GM12878 (cell line): ENCODE results near the gene AIF1L. TPM values are rescaled to one million over a fixed set of nuclear protein-coding genes. Genes with fewer than 3 reads are reported as not detected.

Source experiments
- ATAC-seq: fragments of 200-7000 bp; cut with Tn5 transposase; 3 replicates; pipeline ENCODE4 v1.9.1; 2020; ENCODE audit warnings: mild to moderate bottlenecking, moderate library complexity
- BruUV-seq: library from RNA; stranded (reverse); fragments of 400-500 nt; replicated peaks from 2 replicates; lab custom pipeline; 2021; lab: Mats Ljungman, UMichigan
- CTCF ChIA-PET: fragments of 300-600 bp; sonication (Branson Sonifier 250); formaldehyde crosslinking; extraction: SDS; loops from one replicate; lab custom pipeline; 2021; ENCODE audit warnings: inconsistent platforms; lab: Yijun Ruan, JAX
- POLR2A ChIA-PET: fragments of 350-600 bp; formaldehyde crosslinking; extraction: SDS; loops from one replicate; lab custom pipeline; 2021; ENCODE audit warnings: inconsistent platforms; lab: Charles Lee
- RAD21 ChIA-PET: fragments of 300-600 bp; sonication (Branson Sonifier 250); formaldehyde crosslinking; loops from one replicate; lab custom pipeline; 2023; ENCODE audit warnings: antibody characterized with exemption; ENCODE audit not compliant: unreplicated experiment; lab: Charles Lee
- SMC1A ChIA-PET: fragments of 300-600 bp; sonication (Branson Sonifier 250); formaldehyde crosslinking; loops from one replicate; lab custom pipeline; 2023; ENCODE audit not compliant: unreplicated experiment, uncharacterized antibody; lab: Charles Lee
- DNase-seq: peaks from one replicate; pipeline ENCODE4 v3.0.0-alpha.2; 2011; ENCODE audit warnings: low read depth, low spot score
- FAIRE-seq: peaks from 3 replicates; lab custom pipeline; 2011; peaks lifted over from hg19 to GRCh38; lab: Jason Lieb, UNC
- H2AFZ ChIP-seq: 2 replicates; pipeline ENCODE4 v1.6.0; 2011; ENCODE audit warnings: low read depth, low read length, control low read depth; ENCODE audit not compliant: control insufficient read depth
- H3K27ac ChIP-seq: 2 replicates; pipeline ENCODE4 v1.5.1; 2011; ENCODE audit warnings: control low read depth; ENCODE audit not compliant: control insufficient read depth, insufficient read depth
- H3K27me3 ChIP-seq, 2 experiments: replicated peaks in 1 of 2; 2 replicates each; pipeline versions ENCODE4 v1.6.0 to v1.6.1; 2011; ENCODE audit warnings: low read length in 1 of 2; ENCODE audit not compliant: control insufficient read depth in 2 of 2, insufficient read depth in 2 of 2
- H3K36me3 ChIP-seq, 2 experiments: 2 replicates each; pipeline ENCODE4 v1.5.1; 2011; ENCODE audit warnings: low read length in 1 of 2; ENCODE audit not compliant: control insufficient read depth in 2 of 2, insufficient read depth in 2 of 2
- H3K4me1 ChIP-seq: 2 replicates; pipeline ENCODE4 v1.6.1; 2011; ENCODE audit warnings: mild to moderate bottlenecking, low read length, moderate library complexity, mixed read lengths; ENCODE audit not compliant: control insufficient read depth, insufficient read depth
- H3K4me2 ChIP-seq: 2 replicates; pipeline ENCODE4 v1.6.0; 2011; ENCODE audit warnings: control low read depth; ENCODE audit not compliant: control insufficient read depth, insufficient read depth
- H3K4me3 ChIP-seq: fragments of 200-600 bp; sonication (generic); 2 replicates; pipeline ENCODE4 v1.5.1; 2016
- H3K79me2 ChIP-seq: 2 replicates; pipeline ENCODE4 v1.6.0; 2011; ENCODE audit warnings: low read length; ENCODE audit not compliant: control insufficient read depth, insufficient read depth
- H3K9ac ChIP-seq: 2 replicates; pipeline ENCODE4 v1.8.0; 2011; ENCODE audit warnings: low read length, control low read depth, mixed read lengths; ENCODE audit not compliant: control insufficient read depth, insufficient read depth
- H3K9me3 ChIP-seq: replicated peaks from 3 replicates; pipeline ENCODE4 v1.5.1; 2011; ENCODE audit warnings: mild to moderate bottlenecking, low read length; ENCODE audit not compliant: control insufficient read depth, insufficient read depth
- H4K20me1 ChIP-seq: 2 replicates; pipeline ENCODE4 v1.6.0; 2011; ENCODE audit not compliant: control insufficient read depth, insufficient read depth
- ATF7 ChIP-seq: fragments of 450-650 bp; IDR thresholded peaks from 2 replicates; pipeline ENCODE4 v1.6.1; 2016; ENCODE audit warnings: low read depth, mild to moderate bottlenecking
- CTCF ChIP-seq, 3 experiments: IDR thresholded peaks in 2 of 3; conservative IDR thresholded peaks in 1 of 3; 2 replicates each; pipeline ENCODE4 v1.5.1; 2011; ENCODE audit warnings: low read depth in 3 of 3, low read length in 3 of 3, mild to moderate bottlenecking in 3 of 3, control low read depth in 2 of 3, moderate library complexity in 2 of 3, inconsistent platforms in 1 of 3, mixed read lengths in 1 of 3; ENCODE audit not compliant: control insufficient read depth in 2 of 3, insufficient read depth in 1 of 3; ENCODE audit errors: extremely low read depth in 1 of 3
- SREBF1 ChIP-seq: IDR thresholded peaks from 2 replicates; pipeline ENCODE4 v1.6.1; 2012; ENCODE audit warnings: mild to moderate bottlenecking, low read length
- TCF3 ChIP-seq: IDR thresholded peaks from 2 replicates; pipeline ENCODE4 v1.6.1; 2012; ENCODE audit warnings: low read depth, mild to moderate bottlenecking, low read length, borderline replicate concordance; ENCODE audit not compliant: insufficient read depth
- ZBTB33 ChIP-seq: fragments of 450-650 bp; IDR thresholded peaks from 2 replicates; pipeline ENCODE4 v1.6.1; 2017; ENCODE audit warnings: mild to moderate bottlenecking
- WGBS: methylation state at CpG from one replicate; pipeline ENCODE4 v1.1.6; 2016; ENCODE audit warnings: low lambda C conversion rate; ENCODE audit not compliant: insufficient replicate concordance, insufficient coverage; ENCODE audit errors: missing lambda C conversion rate; 5-methylcytosine and 5-hydroxymethylcytosine counted together
- in situ Hi-C: fragments of 300-500 bp; cut with MboI; formaldehyde crosslinking; loops from 9 replicates; pipeline ENCODE4 v1.14.3; 2018; ENCODE audit warnings: mixed read lengths
- intact Hi-C: fragments of 100-400 bp; cut with micrococcal nuclease; formaldehyde crosslinking; loops from one replicate; pipeline ENCODE4 v1.14.2; 2022; ENCODE audit not compliant: unreplicated experiment
- polyA plus RNA-seq, 11 experiments: library from polyadenylated mRNA; depleted of rRNA in 4 of 11; unstranded in 6 of 11; stranded (reverse) in 5 of 11; fragments of >200 nt; fragmentation: Nextera tagmentation in 4 of 11; fragmentation: Illumina TruSeq in 1 of 11; extraction: Ambion mirVana in 4 of 11; extraction: Trizol in 1 of 11; gene quantifications; 1 replicate in 1 of 11; 2 replicates in 10 of 11; pipeline versions ENCODE4 v1.2.1 to v1.2.3, GENCODE V29; 2011 to 2016; ENCODE audit warnings: inconsistent platforms in 2 of 11, missing spikeins in 2 of 11, low read depth in 1 of 11
- total RNA-seq, 4 experiments: library from RNA; depleted of rRNA in 3 of 4; stranded (reverse); fragments of >200 nt in 3 of 4; fragmentation: Illumina TruSeq in 1 of 4; extraction: Trizol in 1 of 4; gene quantifications; 2 replicates each; pipeline versions ENCODE4 v1.2.1 to v1.2.3, GENCODE V29; 2013 to 2021

The AIF1L gene
- total and polyA plus RNA-seq, 10 of the 15 experiments (the other 5 are each of a cell fraction or from before 2014, with no cell fraction given) = 0.07 to 0.15 (median 0.08) TPM; not detected in 7

- Histone ChIP-seq H3K4me2 (no peak overlapping the region), H3K27me3 (no peaks in the 10 kb centered on the region; a peak in 1 of 4 replicates), H3K9me3 (no peaks in the 10 kb centered on the region), H3K9ac (no peak overlapping the region), H3K79me2 (no peaks in the 10 kb centered on the region), H3K4me3 (no peak overlapping the region), H3K4me1 (no peaks in the 10 kb centered on the region), H3K36me3 (no peaks in the 10 kb centered on the region), H4K20me1 (no peaks in the 10 kb centered on the region), H3K27ac (no peak overlapping the region), H2AFZ (no peak overlapping the region)
- DNase-seq = no peak
- ChIA-PET SMC1A (no interaction called here), RAD21 (no interaction called here), CTCF (no interaction called here), POLR2A (no interaction called here)
- FAIRE-seq = no peak
- in situ Hi-C loops = no loop called here
- no TSS peak for BruUV-seq
- intact Hi-C loops = no loop called here
- TF ChIP-seq ATF7 = no peak
- TF ChIP-seq CTCF (IDR thresholded peaks at IDR 0.05 in 2 of 3, conservative IDR thresholded peaks at IDR 0.05 in 1 of 3; ENCODE audit: control insufficient read depth in 2 of 3, extremely low read depth in 1 of 3, insufficient read depth in 1 of 3, low read depth in 3 of 3, low read length in 3 of 3) = no peak
- TF ChIP-seq SREBF1 = no peak
- TF ChIP-seq ZBTB33 = no peak
- no peak for TF ChIP-seq TCF3
- no peak for ATAC-seq
- 40% methylated on average over 9 of the region's 9 CpGs for WGBS
These were observed 15.7 kb upstream of the AIF1L start for GRCh38 chr9:131080589-131080988.
